KMS-11 (cell line): ENCODE measurements around the gene PTGR3.

Source experiments
- H2AFZ ChIP-seq: fragments of 200-600 bp; sonication (generic); 2 replicates; pipeline ENCODE4 v1.6.1; 2016; ENCODE audit warnings: antibody characterized with exemption, mixed run types, low read depth
- H3K27ac ChIP-seq: fragments of 200-600 bp; sonication (generic); 2 replicates; pipeline ENCODE4 v1.6.1; 2016; ENCODE audit warnings: mild to moderate bottlenecking, mixed run types
- H3K27me3 ChIP-seq: fragments of 200-600 bp; sonication (generic); 2 replicates; pipeline ENCODE4 v1.6.1; 2017; ENCODE audit warnings: mild to moderate bottlenecking, low read depth, mixed run types, moderate library complexity; ENCODE audit not compliant: insufficient read depth
- H3K36me3 ChIP-seq: fragments of 200-600 bp; sonication (generic); 2 replicates; pipeline ENCODE4 v1.6.1; 2017; ENCODE audit warnings: mild to moderate bottlenecking, mixed run types; ENCODE audit not compliant: insufficient read depth
- H3K4me1 ChIP-seq: fragments of 200-600 bp; sonication (generic); 2 replicates; pipeline ENCODE4 v1.6.1; 2016; ENCODE audit warnings: mild to moderate bottlenecking, low read depth, mixed run types; ENCODE audit not compliant: poor library complexity, severe bottlenecking
- H3K4me2 ChIP-seq: fragments of 200-600 bp; sonication (generic); 2 replicates; pipeline ENCODE4 v1.7.0; 2016; ENCODE audit warnings: mild to moderate bottlenecking, mixed run types
- H3K4me3 ChIP-seq: fragments of 200-600 bp; sonication (generic); IDR thresholded peaks from 2 replicates; pipeline ENCODE4 v1.6.1; 2017; ENCODE audit warnings: low read depth, low read length, mixed read lengths; ENCODE audit not compliant: insufficient read depth
- H3K79me2 ChIP-seq: fragments of 200-600 bp; sonication (generic); 2 replicates; pipeline ENCODE4 v1.6.1; 2016; ENCODE audit warnings: low read depth, mixed run types; ENCODE audit not compliant: insufficient read depth
- H3K9ac ChIP-seq: fragments of 200-600 bp; sonication (generic); 2 replicates; pipeline ENCODE4 v1.6.1; 2016; ENCODE audit warnings: mild to moderate bottlenecking, mixed run types
- H4K20me1 ChIP-seq: fragments of 200-600 bp; sonication (generic); 2 replicates; pipeline ENCODE4 v1.6.1; 2016; ENCODE audit warnings: mild to moderate bottlenecking, mixed run types; ENCODE audit not compliant: insufficient read depth
- CTCF ChIP-seq: fragments of 200-600 bp; sonication (generic); conservative IDR thresholded peaks from 2 replicates; pipeline ENCODE4 v1.6.1; 2017; ENCODE audit warnings: low read depth, mild to moderate bottlenecking, antibody characterized with exemption, low read length, moderate library complexity, mixed read lengths

The PTGR3 gene

GRCh38 chr18:75211002-75211621 is 2.2 kb upstream of the PTGR3 start:
- H3K27me3 ChIP-seq, result no peaks in the 10 kb centered on the region
- H4K20me1 ChIP-seq, result no peaks in the 10 kb centered on the region
- H3K27ac ChIP-seq, result peak overlapping the region; percentile 99

DNA sequence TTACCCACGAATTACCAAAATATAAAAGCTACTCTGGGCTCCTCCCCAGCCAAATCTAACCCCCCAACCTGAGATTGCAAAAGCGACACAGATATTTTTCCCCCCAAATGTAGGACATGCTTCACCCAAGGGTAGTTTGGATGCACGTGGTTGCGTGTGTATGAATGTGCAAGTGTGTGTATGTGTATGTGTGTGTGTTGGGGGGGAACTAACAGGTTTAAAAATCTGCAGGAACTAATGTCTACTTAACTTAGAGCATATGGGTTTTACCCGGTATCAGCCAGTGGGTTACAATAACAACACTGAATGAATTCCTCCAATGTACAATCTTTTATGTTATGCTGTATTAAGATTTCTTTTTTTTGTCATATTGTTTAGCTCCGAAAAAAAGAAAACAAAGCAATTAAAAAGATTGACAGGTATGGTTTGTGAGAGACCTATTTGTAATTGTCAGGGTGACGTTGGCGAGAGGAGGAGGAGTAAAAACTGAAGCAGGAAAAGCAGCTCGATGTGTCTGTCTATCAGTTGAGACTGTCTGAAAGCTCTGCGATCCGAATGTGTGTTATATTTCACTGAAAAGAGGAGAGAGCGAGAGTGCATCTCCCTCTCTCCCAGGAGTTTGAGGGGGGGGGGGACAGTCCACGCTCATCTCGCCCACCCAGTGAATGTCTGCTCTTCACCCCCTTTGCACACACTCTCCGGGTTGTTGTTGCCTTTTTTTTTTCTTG is 1.5 kb upstream of the PTGR3 start, which contains the start of gene TSHZ1:
TSHZ1 (plus strand) TSS at position 524 of the 728 bp plus-strand sequence. CDS start 1,080 bp downstream, outside the sequence.
- Histone ChIP-seq H3K4me2 (peak within 1 kb of the TSS; percentile 97), H3K27ac (peak within 1 kb of the TSS; percentile 99), H3K4me3 (peak within 1 kb of the TSS; percentile 27), H3K27me3 (no peaks in the 10 kb centered on the region), H3K36me3 (no peaks in the 10 kb centered on the region), H4K20me1 (no peaks in the 10 kb centered on the region), H3K9ac (peak within 1 kb of the TSS; percentile 92), H3K4me1 (peaks cover 25% of the 10 kb centered on the region), H3K79me2 (peaks cover 40% of the 10 kb centered on the region), H2AFZ (peak within 1 kb of the TSS; percentile 99)
- 0 out of 2 replicates have a peak, but pooled peaks have one; percentile 11 for TF ChIP-seq CTCF

More at GRCh38 chr18:75211002-75211621, 2.2 kb upstream of the PTGR3 start:
- Histone ChIP-seq H2AFZ (peak overlapping the region; percentile 99), H3K4me3 (peak overlapping the region; percentile 27), H3K79me2 (peaks cover 35% of the 10 kb centered on the region), H3K4me2 (peak overlapping the region; percentile 97), H3K4me1 (peaks cover 23% of the 10 kb centered on the region), H3K36me3 (no peaks in the 10 kb centered on the region), H3K9ac (peak overlapping the region; percentile 92)
- no peak for TF ChIP-seq CTCF

- H2AFZ ChIP-seq, result peak overlapping the region; percentile 99
- no peaks in the 10 kb centered on the region for H4K20me1 ChIP-seq
- no peaks in the 10 kb centered on the region for H3K36me3 ChIP-seq
- peak overlapping the region; percentile 99 for H3K27ac ChIP-seq
- H3K4me2 ChIP-seq, result peak overlapping the region; percentile 97
- peaks cover 25% of the 10 kb centered on the region for H3K4me1 ChIP-seq
- peak overlapping the region; percentile 92 for H3K9ac ChIP-seq
- 0 out of 2 replicates have a peak, but pooled peaks have one; percentile 16 for TF ChIP-seq CTCF
- H3K79me2 ChIP-seq, result peaks cover 45% of the 10 kb centered on the region
- no peak overlapping the region for H3K4me3 ChIP-seq
- no peaks in the 10 kb centered on the region for H3K27me3 ChIP-seq
These were observed 966 bp upstream of the PTGR3 start for GRCh38 chr18:75209951-75210258.

DNA sequence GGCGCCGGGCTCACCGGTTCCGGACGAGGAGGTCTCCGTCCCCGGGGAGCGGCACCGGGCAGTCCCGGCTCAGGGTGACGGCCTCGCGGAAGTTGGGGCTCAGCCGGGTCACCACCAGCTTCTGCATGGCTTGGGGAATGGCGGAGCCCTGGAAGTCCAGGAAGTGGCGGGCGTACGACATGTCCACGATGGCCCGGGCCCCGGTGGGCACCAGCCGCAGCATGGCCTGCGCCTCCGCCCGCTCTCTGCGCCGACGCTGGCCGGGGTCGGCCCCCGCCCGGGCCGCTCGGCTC is 157 bp downstream of the PTGR3 start:
- H2AFZ ChIP-seq, result peak overlapping the region; percentile 70
- H4K20me1 ChIP-seq, result no peaks in the 10 kb centered on the region
- TF ChIP-seq CTCF, result no peak
- peak overlapping the region; percentile 81; the same call in 1 of the 2 replicates for H3K4me2 ChIP-seq
- no peaks in the 10 kb centered on the region for H3K27me3 ChIP-seq
- H3K4me3 ChIP-seq, result no peak overlapping the region
- H3K4me1 ChIP-seq, result peaks cover 25% of the 10 kb centered on the region
- H3K79me2 ChIP-seq, result peaks cover 54% of the 10 kb centered on the region
- H3K9ac ChIP-seq, result peak overlapping the region; percentile 92
- peak overlapping the region; percentile 99 for H3K27ac ChIP-seq
- H3K36me3 ChIP-seq, result no peaks in the 10 kb centered on the region
